Jurkat, Clone E6-1 (cell line): ENCODE results near the gene ATXN7L1. TPM values are rescaled to one million over a fixed set of nuclear protein-coding genes. Genes with fewer than 3 reads are reported as not detected.

Experiments
- DNase-seq: peaks from one replicate; pipeline ENCODE4 v3.0.0-alpha.2; 2011; ENCODE audit warnings: low read depth, low spot score
- H3K4me3 ChIP-seq: 2 replicates; pipeline ENCODE4 v1.5.1; 2011; ENCODE audit warnings: mild to moderate bottlenecking, low read length, control low read depth, moderate library complexity
- polyA plus RNA-seq: library from polyadenylated mRNA; unstranded; fragments of >200 nt; gene quantifications from one replicate; pipeline ENCODE4 v1.2.1, GENCODE V29; 2012; ENCODE audit warnings: missing spikeins; ENCODE audit not compliant: insufficient read length, insufficient read depth

ATXN7L1 gene, protein sequence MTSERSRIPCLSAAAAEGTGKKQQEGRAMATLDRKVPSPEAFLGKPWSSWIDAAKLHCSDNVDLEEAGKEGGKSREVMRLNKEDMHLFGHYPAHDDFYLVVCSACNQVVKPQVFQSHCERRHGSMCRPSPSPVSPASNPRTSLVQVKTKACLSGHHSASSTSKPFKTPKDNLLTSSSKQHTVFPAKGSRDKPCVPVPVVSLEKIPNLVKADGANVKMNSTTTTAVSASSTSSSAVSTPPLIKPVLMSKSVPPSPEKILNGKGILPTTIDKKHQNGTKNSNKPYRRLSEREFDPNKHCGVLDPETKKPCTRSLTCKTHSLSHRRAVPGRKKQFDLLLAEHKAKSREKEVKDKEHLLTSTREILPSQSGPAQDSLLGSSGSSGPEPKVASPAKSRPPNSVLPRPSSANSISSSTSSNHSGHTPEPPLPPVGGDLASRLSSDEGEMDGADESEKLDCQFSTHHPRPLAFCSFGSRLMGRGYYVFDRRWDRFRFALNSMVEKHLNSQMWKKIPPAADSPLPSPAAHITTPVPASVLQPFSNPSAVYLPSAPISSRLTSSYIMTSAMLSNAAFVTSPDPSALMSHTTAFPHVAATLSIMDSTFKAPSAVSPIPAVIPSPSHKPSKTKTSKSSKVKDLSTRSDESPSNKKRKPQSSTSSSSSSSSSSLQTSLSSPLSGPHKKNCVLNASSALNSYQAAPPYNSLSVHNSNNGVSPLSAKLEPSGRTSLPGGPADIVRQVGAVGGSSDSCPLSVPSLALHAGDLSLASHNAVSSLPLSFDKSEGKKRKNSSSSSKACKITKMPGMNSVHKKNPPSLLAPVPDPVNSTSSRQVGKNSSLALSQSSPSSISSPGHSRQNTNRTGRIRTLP
- 6.7 TPM for polyA plus RNA-seq

DNA sequence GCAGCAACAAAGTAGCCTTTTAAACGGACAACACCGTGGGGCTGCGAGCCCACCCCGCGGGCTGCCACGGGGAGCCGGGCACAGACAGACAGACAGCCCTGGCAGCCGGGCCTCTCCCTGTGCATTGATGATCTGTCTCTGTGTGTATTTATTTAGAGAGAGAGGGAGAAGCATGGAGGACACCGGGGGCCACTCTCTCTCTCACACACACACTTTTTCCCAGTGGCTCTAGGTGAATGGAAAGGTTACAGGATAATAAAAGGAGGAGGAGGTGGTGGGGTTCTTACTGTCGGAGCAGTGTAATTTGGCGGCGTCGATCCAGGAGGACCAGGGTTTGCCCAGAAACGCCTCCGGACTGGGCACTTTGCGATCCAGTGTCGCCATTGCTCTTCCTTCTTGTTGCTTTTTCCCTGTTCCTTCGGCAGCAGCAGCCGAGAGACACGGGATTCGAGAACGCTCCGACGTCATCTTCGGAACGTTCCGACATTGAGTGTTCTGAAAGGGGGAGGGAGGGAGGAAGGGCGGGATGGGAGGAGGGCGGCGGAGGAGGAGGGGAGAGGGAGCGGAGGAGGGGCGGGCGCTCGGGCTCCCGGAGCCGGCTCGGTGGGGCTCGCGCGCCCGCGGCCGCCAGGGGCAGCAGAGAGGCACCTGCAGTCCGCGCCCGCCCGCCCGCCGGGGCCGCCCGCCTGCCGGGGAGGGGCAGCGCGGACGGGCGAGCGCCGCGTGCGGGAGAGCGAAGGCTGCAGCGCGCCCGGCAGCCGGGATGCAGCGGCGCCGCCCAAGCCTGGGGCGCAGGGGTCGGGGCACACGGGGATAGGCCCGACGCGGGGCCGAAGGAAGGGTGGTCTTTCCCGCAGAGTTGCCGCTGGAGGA, at the start of gene ATXN7L1:
Gene ATXN7L1, minus strand, starts transcription at position 509 of the 873 bp plus-strand sequence. Its CDS starts 41 bp downstream, at position 468.
- DNase-seq = peak; percentile 84
- H3K4me3 ChIP-seq = peak within 1 kb of the TSS; percentile 85

DNA sequence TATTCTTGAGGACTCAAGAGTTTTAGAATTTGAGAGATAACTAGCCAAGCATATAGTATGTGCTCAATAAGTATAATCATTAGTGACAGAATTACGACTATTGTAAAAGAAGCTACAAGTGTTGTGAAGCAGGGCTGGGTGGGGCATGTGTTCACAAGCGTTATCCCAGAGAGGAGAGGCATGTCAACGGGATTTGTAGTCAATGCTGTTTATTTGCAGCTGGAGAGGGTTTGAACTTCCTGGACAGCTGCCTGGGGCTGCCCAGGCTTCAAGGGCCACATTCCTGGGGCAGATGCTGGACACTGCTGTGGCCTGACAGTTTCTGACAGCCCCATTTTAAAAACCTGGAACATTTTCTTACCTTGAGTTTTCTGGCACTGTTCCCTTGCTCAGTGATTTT, 49.7 kb upstream of the ATXN7L1 start:
- no peak for DNase-seq
- H3K4me3 ChIP-seq = no peak overlapping the region

DNA sequence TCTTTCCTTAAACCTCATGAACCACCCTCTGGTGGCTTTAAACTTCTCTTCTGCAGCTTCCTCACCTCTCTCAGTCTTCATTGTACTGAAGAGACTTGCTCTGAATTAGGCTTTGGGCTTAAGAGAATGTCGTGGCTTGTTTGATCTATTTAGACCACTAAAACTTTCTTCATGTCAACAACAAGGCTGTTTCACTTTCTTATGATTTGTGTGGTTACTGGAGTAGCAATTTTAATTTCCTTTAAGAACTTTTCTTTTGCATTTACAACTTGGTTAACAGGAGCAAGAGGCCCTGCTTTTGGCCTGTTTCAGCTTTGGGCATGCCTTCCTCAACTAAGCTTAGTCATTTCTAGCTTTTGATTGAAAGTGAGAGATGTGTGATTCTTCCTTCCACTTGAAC, 48.5 kb upstream of the ATXN7L1 start:
- H3K4me3 ChIP-seq = no peak overlapping the region
- peak; percentile 55 for DNase-seq

DNA sequence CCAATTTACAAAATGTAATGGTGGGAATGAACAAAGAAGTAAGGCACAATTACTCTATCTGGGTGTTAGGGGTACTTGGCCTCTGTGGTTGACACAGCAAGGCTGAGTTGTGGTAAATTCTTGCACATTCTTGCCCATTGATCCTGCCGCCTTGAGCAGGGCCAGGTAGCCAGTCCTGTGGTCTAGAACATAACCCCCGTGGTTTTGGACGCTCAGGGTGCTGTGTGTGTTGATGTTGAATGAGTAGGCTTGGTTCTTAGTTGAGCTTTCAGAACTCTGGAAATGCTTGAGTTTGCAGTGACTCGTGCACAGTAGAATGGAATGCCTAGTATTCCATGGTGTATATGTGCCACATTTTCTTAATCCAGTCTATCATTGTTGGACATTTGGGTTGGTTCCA, 44.4 kb upstream of the ATXN7L1 start:
- DNase-seq = no peak
- H3K4me3 ChIP-seq = no peak overlapping the region

DNA sequence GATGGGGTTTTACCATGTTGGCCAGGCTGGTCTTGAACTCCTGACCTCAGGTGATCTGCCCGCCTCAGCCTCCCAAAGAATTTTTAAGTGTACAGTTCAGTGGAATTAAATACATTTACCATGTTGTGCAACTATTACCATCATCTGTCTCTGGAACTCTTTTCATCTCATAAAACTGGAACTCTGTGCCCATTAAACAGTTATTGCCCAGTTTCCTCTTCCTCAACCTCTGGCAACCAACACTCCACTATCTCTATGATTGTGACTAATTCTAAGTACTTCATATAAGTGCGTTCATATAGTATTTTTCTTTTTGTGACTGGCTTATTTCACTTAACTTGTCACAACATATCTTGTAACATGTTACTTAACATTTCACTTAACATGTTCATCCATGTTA, 41.3 kb upstream of the ATXN7L1 start:
- DNase-seq = no peak
- H3K4me3 ChIP-seq = no peak overlapping the region

DNA sequence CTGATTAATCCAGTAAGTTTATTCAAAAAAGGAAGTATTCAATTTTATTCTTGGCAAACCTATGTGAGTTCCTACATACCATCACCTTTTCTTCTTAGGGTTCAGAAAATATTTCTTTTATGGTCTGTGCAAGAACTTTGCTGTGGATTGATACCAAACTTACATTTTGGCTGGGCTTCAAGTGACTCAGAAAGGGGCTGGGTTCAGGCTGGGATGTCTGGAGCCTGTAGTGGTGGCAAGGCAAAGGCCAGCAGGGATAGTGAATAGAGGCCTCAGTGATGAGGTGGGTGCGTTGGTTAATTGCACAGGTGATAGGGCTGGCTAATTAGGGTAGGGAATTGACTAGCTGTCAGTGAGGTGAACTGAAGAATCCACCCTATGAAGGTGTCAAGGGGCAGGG, 40.2 kb upstream of the ATXN7L1 start:
- no peak for DNase-seq
- H3K4me3 ChIP-seq = no peak overlapping the region

DNA sequence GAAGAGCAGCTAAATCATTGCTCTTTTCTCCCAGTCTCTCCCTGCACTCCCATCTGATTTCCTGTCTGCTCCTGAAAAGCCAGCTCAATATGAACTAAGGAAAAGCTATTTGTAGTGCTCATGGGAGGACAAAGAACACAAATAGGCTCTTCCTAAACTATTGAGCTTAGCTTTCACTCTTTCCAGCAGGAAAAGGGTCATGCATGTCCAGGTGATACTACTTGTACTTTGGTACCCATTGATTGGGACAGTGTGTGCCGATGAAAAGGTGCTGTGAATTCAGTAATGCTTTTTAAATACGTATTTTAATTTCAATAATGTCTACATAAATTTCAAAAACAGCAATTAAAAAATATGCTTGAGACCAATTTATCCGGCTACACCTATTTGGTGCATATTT, 37.5 kb upstream of the ATXN7L1 start:
- no peak for DNase-seq
- H3K4me3 ChIP-seq = no peak overlapping the region

DNA sequence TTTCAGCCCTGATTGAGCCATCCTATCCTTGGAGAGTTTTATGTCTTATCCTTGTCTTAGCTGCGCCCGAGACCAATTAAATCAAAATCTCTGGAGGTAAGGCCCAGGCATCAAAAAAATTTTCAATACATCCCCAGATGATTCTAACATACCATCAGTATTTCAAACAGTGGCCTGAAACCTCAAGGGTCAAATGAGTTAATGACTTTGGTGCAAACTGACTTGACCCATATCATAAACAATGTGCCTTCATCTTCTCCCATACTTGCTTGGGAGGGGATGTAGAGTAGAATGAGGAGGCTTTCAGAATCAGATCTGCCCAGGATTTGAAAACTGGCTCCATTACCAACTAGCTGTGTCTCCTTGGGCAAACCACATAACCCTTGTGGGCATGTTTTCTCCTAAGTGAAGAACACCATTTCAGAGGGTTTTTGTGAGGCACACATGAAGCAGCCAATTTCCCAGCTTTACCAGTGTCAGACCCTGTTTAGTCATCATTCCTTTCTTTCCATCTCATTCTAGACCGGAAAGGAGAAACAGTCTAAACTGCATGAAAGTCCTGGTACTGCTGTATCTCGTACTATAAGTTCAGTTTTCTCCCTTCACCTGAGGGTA, 35.7 kb upstream of the ATXN7L1 start:
- H3K4me3 ChIP-seq = no peak overlapping the region
- no peak for DNase-seq

DNA sequence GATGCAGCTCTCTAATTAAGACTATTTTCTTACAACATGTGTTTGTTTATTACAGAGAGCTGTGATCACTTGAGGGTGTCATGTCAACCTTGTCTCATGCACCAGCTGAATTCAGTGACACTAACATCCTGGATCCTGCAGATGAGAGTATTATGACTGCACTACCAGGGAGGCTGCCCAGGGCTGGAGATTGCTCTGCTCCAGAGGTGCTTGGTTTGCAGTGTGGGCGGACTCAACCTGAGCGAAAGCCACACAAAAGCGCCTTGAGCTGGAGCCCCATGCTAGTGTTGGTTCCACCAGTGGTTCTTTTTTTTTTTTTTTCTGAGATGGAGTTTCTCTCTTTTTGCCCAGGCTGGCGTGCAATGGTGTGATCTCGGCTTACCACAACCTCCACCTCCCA, 33.8 kb upstream of the ATXN7L1 start:
- H3K4me3 ChIP-seq = no peak overlapping the region
- no peak for DNase-seq

DNA sequence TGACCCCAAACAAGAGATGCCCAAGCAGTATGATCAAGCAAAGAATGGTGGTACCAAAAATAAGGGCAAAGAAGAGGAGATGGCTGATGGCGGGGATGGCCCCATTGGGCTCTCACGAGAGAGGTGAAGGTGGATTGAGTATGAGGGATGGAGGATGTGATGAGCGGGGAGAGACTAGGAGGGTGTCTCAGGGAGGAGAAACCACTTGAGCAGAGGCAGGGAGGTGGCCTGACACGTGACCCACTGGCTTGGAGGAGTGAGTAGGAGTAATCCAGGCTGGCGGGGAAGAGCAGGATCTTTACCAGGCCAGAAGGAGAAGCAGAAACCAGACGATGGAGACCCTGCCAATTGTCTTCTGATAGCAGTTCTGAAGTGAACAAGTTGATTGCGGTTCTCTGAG, 33.3 kb upstream of the ATXN7L1 start:
- no peak for DNase-seq
- no peak overlapping the region for H3K4me3 ChIP-seq

DNA sequence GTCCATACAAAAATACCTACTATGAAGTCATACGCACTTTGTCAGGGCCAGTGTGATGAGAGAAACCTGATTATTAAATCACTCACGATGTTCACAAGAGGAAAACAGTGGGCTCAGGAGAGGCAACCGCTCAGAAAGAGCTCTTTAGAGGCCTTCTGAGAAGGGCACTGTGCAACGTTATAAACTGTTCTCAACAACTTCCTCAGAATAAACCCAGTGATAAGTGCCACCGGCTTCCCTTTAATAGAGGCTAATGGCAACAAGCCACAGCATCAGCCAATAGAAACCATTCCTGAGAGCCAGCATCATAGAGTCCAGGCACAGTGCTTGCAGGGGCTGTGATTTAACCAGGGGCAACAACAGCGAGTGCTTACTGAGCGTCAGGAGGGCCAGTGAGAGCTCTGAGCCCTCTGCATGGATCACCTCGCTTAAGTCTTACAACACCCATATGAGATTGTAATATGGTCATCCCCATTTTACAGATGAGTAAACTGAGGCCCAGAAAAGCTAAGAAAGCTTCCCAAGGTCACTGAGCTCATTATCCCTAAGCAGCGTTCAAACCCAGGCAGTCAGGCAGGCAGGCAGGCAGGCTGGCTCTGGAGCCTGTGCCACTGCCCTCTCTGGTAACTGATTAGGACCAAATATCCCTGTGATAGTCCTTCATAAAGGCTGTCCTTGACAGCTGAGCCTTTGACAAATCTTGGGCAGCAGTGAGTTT, 30.9 kb upstream of the ATXN7L1 start:
- DNase-seq = no peak
- no peak overlapping the region for H3K4me3 ChIP-seq

DNA sequence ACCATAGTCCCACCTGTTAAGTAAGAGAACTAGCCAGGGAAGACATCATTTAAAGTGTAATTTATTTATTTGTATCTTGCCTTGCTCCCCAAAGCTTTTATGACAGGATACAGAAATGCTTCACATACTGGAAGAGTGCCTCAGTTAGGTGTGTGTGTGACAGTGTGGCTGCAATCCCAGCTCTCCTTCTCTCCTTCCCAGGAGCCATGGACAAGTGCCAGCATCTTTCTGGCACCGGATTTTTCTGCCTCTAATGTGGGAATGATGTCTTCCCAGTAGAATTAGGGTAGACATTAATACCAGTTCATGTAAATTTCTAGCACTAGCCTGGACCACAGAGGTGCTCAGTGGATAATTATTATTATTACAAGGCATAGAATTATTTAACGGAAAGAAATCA, 30.3 kb upstream of the ATXN7L1 start:
- no peak for DNase-seq
- no peak overlapping the region for H3K4me3 ChIP-seq

DNA sequence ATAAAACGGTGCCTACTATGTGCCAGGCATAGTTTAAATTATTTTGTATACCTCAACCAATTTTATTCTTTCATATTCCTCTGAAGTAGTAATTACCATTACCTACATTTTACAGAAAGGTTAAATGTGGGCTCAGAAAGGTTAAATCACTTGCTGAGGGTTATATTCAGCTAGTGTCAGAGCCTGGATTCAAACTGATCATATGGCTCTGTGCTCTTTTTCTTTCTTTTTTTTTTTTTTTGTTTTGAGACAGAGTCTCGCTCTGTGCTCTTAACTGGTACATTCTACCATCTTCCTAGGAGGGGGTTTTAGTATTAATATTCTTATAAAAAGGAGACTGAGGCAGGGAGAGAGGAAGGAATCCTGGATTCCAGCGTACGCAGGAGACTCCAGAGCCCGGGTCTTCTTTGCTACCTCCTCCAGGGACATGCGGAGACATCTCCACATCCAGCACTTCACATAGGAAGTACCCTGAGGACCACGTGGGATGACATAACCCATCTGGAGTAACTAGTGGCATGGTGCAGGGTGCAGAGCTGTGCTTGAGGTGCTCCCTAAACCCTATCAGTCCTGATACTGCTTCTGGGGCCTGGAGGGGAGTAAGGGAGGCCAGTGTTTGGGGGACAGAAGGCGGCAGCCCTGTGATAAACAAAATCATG, 29.6 kb upstream of the ATXN7L1 start:
- no peak overlapping the region for H3K4me3 ChIP-seq

DNA sequence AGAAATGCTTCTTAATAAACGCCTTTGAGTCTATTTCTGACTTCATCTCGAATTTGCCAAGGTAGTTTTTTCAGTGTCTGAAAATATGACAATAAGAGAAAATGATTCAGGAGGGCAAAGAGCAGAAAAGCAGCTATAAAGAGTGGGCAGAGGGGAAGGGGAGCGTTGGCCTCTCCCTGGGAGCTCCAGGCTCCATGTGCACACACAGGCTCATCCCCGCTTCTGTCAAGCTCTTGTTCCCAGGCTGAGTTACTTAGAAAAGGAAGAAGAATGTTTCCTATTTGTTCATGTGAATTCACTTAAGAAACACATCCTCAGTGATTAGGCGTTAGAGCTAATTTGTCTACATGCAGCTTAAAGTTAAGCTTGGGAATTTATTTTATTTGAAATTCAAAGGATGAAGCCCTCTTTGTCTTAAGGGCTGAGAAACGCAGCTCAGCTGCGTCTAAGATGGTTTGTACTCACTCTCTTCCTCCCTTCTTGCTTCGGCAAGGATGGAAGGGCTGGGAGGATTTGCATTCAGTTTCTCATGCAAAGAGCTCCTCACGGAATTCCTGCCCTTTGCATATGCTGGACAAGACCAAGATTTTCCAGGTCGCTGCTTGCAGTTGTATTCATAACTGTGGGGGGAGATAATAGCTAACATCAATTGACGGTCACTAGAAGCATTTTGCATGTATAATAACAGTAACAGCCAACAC, 29.0 kb upstream of the ATXN7L1 start:
- no peak overlapping the region for H3K4me3 ChIP-seq
- no peak for DNase-seq

More for the DNA sequence above, 29.6 kb upstream of the ATXN7L1 start:
- DNase-seq = no peak

DNA sequence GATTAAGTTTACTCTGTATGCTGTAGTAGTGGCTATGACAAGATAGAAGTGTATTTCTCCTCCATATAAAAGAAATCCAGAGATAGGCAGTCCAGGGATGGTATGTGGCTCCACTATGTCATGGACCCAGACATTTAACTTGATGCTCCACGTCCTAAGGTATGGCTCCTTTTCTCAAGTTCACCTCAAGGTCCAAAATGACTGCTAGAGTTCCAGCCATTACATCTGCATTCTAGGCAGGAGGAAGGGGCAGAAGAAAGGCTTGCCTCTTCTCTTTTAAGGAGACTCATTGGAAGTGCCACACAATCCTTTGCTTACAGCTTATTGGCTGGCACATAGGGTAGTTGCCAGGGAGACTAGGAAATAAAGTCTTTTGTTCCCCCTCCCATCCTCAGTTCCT, 27.7 kb upstream of the ATXN7L1 start:
- no peak overlapping the region for H3K4me3 ChIP-seq
- no peak for DNase-seq

DNA sequence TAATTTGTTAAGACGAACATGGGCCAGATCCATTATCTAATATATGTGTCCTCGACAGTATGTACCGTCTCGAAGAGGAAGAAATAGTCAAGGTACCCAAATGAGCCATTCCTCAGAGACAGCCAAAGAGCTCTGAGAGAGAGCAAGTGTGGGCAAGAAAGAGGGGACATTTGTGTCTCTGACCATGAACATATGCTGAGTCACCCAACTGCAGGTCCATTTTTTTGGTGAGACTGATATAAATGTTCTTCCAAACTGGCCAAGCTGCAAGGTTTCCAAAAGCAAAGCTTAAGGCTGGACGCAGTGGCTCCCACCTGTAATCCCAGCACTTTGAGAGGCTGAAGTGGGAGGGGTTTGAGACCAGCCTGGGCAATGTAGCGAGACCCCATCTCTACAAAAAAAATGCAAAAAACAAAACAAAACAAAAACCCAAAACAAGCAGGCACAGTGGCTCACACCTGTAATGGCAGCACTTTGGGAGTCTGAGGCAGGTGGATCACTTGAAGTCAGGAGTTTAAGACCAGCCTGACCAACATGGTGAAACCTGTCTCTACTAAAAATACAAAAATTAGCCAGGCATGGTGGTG, 26.0 kb upstream of the ATXN7L1 start:
- DNase-seq = no peak
- no peak overlapping the region for H3K4me3 ChIP-seq

DNA sequence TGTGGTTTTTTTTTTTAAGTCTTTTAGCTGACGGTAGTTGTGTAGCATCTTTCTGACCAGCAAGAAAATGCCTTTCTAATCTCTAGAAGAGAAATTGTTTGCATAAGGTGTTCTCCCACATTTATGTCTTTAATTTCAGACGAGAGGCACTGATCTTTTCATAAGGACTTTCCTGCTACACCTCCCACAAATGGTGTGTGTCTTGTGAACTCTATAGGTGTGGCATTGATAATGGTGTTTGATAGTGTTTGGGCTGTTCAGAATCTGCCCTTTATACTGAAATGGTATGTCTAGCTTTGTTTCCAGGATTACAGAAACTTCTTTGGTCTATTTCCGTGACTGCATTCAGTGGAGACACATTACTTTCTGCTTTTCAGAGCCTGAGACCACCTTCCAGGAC, 21.6 kb upstream of the ATXN7L1 start:
- DNase-seq = no peak
- H3K4me3 ChIP-seq = no peak overlapping the region
